GM18909 (cell line): ENCODE data around the gene TMEM209.
"Not testable (repeated sequence)": the region's sequence is repeated elsewhere in the genome, so short reads cannot be mapped to it uniquely, and the experiment has no call there.

ENCODE experiments used
- ATAC-seq: cut with Tn5 transposase; IDR thresholded peaks from one replicate; pipeline ENCODE4 v1.9.1; 2021; ENCODE audit warnings: mild to moderate bottlenecking; ENCODE audit not compliant: unreplicated experiment, poor library complexity

TMEM209 gene

GRCh38 chr7:130205084-130205947 is at the start of gene TMEM209:
Gene TMEM209, minus strand, starts transcription at chr7:130205406. Its CDS starts 31 bp downstream, at chr7:130205375.
- ATAC-seq = peak; percentile 97

- ATAC-seq = no peak
Measured at GRCh38 chr7:130254555-130254954, 49.3 kb upstream of the TMEM209 start.

- not testable (repeated sequence) for ATAC-seq
Measured at GRCh38 chr7:130249626-130250025, 44.4 kb upstream of the TMEM209 start.

- not testable (repeated sequence) for ATAC-seq
Measured at GRCh38 chr7:130248842-130249241, 43.6 kb upstream of the TMEM209 start.

GRCh38 chr7:130246491-130246890 is 41.3 kb upstream of the TMEM209 start:
- not testable (repeated sequence) for ATAC-seq

- ATAC-seq = not testable (repeated sequence)
Measured at GRCh38 chr7:130243486-130243885, 38.3 kb upstream of the TMEM209 start.

GRCh38 chr7:130242198-130243014 is 37.2 kb upstream of the TMEM209 start:
- ATAC-seq = peak; percentile 63

GRCh38 chr7:130240240-130240639 is 35.0 kb upstream of the TMEM209 start:
- ATAC-seq = no peak

- not testable (repeated sequence) for ATAC-seq
Measured at GRCh38 chr7:130236361-130236760, 31.2 kb upstream of the TMEM209 start.

GRCh38 chr7:130234078-130234477 is 28.9 kb upstream of the TMEM209 start:
- no peak for ATAC-seq

- ATAC-seq = no peak
Measured at GRCh38 chr7:130232209-130232608, 27.0 kb upstream of the TMEM209 start.

GRCh38 chr7:130231792-130232191 is 26.6 kb upstream of the TMEM209 start:
- ATAC-seq = no peak

- ATAC-seq = not testable (repeated sequence)
Measured at GRCh38 chr7:130229981-130230380, 24.8 kb upstream of the TMEM209 start.

GRCh38 chr7:130228840-130229502 is 23.8 kb upstream of the TMEM209 start:
- no peak for ATAC-seq

- ATAC-seq = no peak
Measured at GRCh38 chr7:130227883-130228575, 22.8 kb upstream of the TMEM209 start.

GRCh38 chr7:130226333-130226732 is 21.1 kb upstream of the TMEM209 start:
- no peak for ATAC-seq

GRCh38 chr7:130224923-130225322 is 19.7 kb upstream of the TMEM209 start:
- ATAC-seq = not testable (repeated sequence)

GRCh38 chr7:130224210-130224609 is 19.0 kb upstream of the TMEM209 start:
- ATAC-seq = no peak

GRCh38 chr7:130223646-130224045 is 18.4 kb upstream of the TMEM209 start:
- ATAC-seq = no peak

GRCh38 chr7:130221746-130222145 is 16.5 kb upstream of the TMEM209 start:
- ATAC-seq = no peak
